Measurements from ENCODE around the gene SYNJ1. TPM values are rescaled to one million over a fixed set of nuclear protein-coding genes. Genes with fewer than 3 reads are reported as not detected.
A peak's percentile ranks its signal among the peaks of the same experiment; 100 is the strongest.

The SYNJ1 gene
- total and polyA plus RNA-seq, 2 of the 13 experiments (the other 11 are each of a cell fraction or from before 2014, with no cell fraction given) = 2.0 to 2.7 TPM

DNA sequence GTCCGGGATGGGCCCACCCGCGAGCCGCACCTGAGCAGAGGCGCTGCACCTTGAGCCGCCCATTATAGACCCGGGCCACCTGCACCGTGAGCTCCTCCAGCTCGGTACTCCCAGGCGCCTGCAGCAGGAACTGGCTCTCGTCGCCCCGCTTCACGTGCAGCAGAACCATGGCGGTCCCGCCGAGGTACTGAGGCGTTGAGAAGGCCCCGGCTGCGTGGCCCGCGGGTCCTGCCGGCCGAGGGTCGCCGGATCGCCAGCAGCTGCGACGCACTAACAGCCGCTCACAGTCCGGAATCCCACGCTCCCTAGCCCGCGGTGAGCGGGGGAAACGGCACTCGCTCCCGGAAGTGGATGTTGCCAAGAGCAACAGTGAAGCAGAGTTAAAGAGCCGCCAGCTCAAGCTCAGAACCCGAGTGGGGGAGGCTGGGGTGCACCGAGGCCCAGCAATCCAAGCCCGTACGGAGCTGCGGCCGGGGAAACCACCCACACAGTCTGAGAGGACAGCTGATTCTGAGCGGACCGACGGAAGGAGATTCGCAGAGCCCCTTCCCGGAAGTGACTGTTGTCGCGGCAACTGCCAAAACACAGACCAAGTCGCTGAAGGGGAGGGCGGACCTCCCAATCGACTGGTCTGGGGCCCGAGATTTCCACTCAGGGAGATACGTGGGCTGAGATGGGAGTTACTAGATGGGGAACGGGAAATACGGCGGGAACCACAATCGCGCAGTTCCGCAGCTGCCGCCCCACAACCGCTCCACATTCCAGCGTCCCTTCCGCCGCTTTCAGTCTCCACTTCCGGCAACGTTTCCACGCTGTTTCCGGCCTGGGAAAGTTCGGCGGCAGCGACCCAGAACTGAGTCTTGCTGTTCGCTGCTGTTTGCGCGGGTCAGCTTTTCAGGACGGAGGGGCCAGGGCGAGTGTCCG lies 115.5 kb downstream of the SYNJ1 start, which contains the start of gene CFAP298 (continued):
- no peak for TF ChIP-seq ZNF512B (CRISPR knock-in tag; IDR thresholded peaks at IDR 0.05; ENCODE audit: borderline replicate concordance)
- no peak for TF ChIP-seq ZNF607 (CRISPR knock-in tag; IDR thresholded peaks at IDR 0.05; ENCODE audit: borderline replicate concordance)
- no peak for TF ChIP-seq FOXA1 (IDR thresholded peaks at IDR 0.05)
- no peak for TF ChIP-seq FOXA1 (CRISPR knock-in tag; IDR thresholded peaks at IDR 0.05)
- TF ChIP-seq SIN3B (IDR thresholded peaks at IDR 0.05; ENCODE audit: low read length) = peak; percentile 72; the same call in 1 of the 2 replicates
- no peak for TF ChIP-seq ZNF713 (CRISPR knock-in tag; IDR thresholded peaks at IDR 0.05)
- TF ChIP-seq KLF9 (CRISPR knock-in tag; IDR thresholded peaks at IDR 0.05; ENCODE audit: low read depth) = no peak
- TF ChIP-seq MLX (CRISPR knock-in tag; IDR thresholded peaks at IDR 0.05) = no peak
- TF ChIP-seq POLR2AphosphoS5 (IDR thresholded peaks at IDR 0.05; ENCODE audit: low read depth, low read length) = peak; percentile 89
- no peak for TF ChIP-seq ZBTB8A (CRISPR knock-in tag; IDR thresholded peaks at IDR 0.05; ENCODE audit: borderline replicate concordance, low read depth)
- TF ChIP-seq U2AF2 (IDR thresholded peaks at IDR 0.05; ENCODE audit: low read depth, low read length) = peak; percentile 93; the same call in 1 of the 2 replicates
- TF ChIP-seq ARNT2 (CRISPR knock-in tag; IDR thresholded peaks at IDR 0.05; ENCODE audit: low read depth) = peak; percentile 12; the same call in 1 of the 2 replicates
- TF ChIP-seq HMG20B (CRISPR knock-in tag; conservative IDR thresholded peaks at IDR 0.05) = peak; percentile 50; the same call in 1 of the 2 replicates
- TF ChIP-seq, protein P1, sequence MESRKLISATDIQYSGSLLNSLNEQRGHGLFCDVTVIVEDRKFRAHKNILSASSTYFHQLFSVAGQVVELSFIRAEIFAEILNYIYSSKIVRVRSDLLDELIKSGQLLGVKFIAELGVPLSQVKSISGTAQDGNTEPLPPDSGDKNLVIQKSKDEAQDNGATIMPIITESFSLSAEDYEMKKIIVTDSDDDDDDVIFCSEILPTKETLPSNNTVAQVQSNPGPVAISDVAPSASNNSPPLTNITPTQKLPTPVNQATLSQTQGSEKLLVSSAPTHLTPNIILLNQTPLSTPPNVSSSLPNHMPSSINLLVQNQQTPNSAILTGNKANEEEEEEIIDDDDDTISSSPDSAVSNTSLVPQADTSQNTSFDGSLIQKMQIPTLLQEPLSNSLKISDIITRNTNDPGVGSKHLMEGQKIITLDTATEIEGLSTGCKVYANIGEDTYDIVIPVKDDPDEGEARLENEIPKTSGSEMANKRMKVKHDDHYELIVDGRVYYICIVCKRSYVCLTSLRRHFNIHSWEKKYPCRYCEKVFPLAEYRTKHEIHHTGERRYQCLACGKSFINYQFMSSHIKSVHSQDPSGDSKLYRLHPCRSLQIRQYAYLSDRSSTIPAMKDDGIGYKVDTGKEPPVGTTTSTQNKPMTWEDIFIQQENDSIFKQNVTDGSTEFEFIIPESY (CRISPR knock-in tag; IDR thresholded peaks at IDR 0.05) = no peak
- TF ChIP-seq RFX5 (IDR thresholded peaks at IDR 0.05; ENCODE audit: low read depth, low read length) = 0 out of 2 replicates have a peak, but pooled peaks have one; percentile 29
- 0 out of 2 replicates have a peak, but pooled peaks have one; percentile 10 for TF ChIP-seq ZMAT3 (CRISPR knock-in tag; conservative IDR thresholded peaks at IDR 0.05)
- TF ChIP-seq HOXD1 (CRISPR knock-in tag; IDR thresholded peaks at IDR 0.05) = no peak
- no peak for TF ChIP-seq MAFG (CRISPR knock-in tag; IDR thresholded peaks at IDR 0.05)
- TF ChIP-seq NFYC (CRISPR knock-in tag; IDR thresholded peaks at IDR 0.05) = no peak
